DND-41 (cell line): Measurements from ENCODE around the gene ARHGAP45.

Source experiments
- ATAC-seq: fragments of 200-7000 bp; cut with Tn5 transposase; 3 replicates; pipeline ENCODE4 v1.9.1; 2021; ENCODE audit warnings: low read depth; ENCODE audit not compliant: insufficient read depth
- DNase-seq: peaks from one replicate; pipeline ENCODE4 v3.0.0-alpha.2; 2020
- H2AFZ ChIP-seq: 2 replicates; pipeline ENCODE4 v1.6.0; 2012; ENCODE audit warnings: low read depth, low read length
- H3K27ac ChIP-seq: 2 replicates; pipeline ENCODE4 v1.5.1; 2012; ENCODE audit warnings: low read length, inconsistent platforms
- H3K27me3 ChIP-seq: fragments of 200-600 bp; sonication (generic); 2 replicates; pipeline ENCODE4 v1.6.0; 2012; ENCODE audit warnings: low read length, mild to moderate bottlenecking, inconsistent platforms; ENCODE audit not compliant: insufficient read depth, poor library complexity
- H3K36me3 ChIP-seq: 2 replicates; pipeline ENCODE4 v1.5.1; 2012; ENCODE audit warnings: low read length, inconsistent platforms; ENCODE audit not compliant: insufficient read depth
- H3K4me1 ChIP-seq: 2 replicates; pipeline ENCODE4 v1.5.1; 2012; ENCODE audit warnings: mild to moderate bottlenecking, low read length; ENCODE audit not compliant: insufficient read depth
- H3K4me2 ChIP-seq: 2 replicates; pipeline ENCODE4 v1.6.0; 2012; ENCODE audit warnings: mild to moderate bottlenecking, moderate library complexity, low read length, inconsistent platforms; ENCODE audit not compliant: insufficient read depth
- H3K4me3 ChIP-seq, 2 experiments: fragments of 200-600 bp in 1 of 2; shearing (Covaris generic) in 1 of 2; 2 replicates each; pipeline ENCODE4 v1.5.1; 2012 to 2016; ENCODE audit warnings: inconsistent platforms in 2 of 2, low read length in 2 of 2, mild to moderate bottlenecking in 2 of 2, low read depth in 1 of 2, moderate library complexity in 1 of 2
- H3K79me2 ChIP-seq: 2 replicates; pipeline ENCODE4 v1.6.0; 2012; ENCODE audit warnings: low read length, inconsistent platforms; ENCODE audit not compliant: insufficient read depth
- H3K9ac ChIP-seq: 2 replicates; pipeline ENCODE4 v1.6.0; 2012; ENCODE audit warnings: low read depth, mild to moderate bottlenecking, inconsistent platforms, low read length, moderate library complexity
- H3K9me3 ChIP-seq: 2 replicates; pipeline ENCODE4 v1.5.1; 2012; ENCODE audit warnings: low read length, moderate library complexity, mild to moderate bottlenecking, inconsistent platforms; ENCODE audit not compliant: insufficient read depth, severe bottlenecking
- H4K20me1 ChIP-seq: 2 replicates; pipeline ENCODE4 v1.6.0; 2012; ENCODE audit warnings: low read length; ENCODE audit not compliant: insufficient read depth
- CTCF ChIP-seq: IDR thresholded peaks from 2 replicates; pipeline ENCODE4 v1.5.1; 2012; ENCODE audit warnings: borderline replicate concordance, low read length, moderate library complexity, mild to moderate bottlenecking; ENCODE audit not compliant: poor library complexity, severe bottlenecking; ENCODE audit errors: extremely low read depth
- EZH2 ChIP-seq: IDR thresholded peaks from 3 replicates; pipeline ENCODE4 v1.6.1; 2012; ENCODE audit warnings: borderline replicate concordance, low read depth, mild to moderate bottlenecking, moderate library complexity, low read length, inconsistent platforms; ENCODE audit not compliant: severe bottlenecking

Gene ARHGAP45

DNA sequence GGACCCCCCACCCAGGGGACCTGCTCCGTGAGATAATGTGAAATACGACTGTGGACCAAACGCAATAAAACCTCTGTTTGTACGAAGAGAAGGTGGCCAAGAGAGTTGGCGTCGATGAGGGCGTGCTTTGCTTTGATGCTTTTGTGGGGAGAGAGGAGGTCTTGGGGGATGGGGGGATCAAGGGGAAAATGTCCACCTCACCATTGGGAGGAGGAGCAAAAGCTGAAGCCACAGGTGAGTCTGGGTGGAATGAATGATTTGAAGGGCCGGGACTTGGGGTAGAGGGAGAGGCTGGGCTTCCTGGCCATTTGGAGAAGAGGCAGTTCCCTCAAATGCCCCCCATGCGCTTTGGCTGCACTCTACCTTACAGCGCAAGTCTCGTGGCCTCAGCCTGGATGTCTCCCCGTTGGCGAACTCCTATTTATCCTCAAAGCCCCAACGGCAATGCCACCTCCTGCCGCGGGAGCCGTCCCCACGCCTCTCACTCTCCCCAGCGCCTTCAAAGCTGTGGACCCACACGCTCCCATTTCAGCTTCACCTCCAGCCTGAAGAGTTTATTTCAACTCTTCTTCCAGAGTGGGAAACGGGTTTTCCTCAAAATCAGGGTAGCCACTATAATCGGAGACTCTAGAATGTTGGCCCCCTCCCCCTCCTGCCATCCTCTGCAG, 27.9 kb upstream of the ARHGAP45 start:
- no peak for TF ChIP-seq CTCF
- TF ChIP-seq EZH2 = no peak
- DNase-seq (no peak), ATAC-seq (no peak)
- Histone ChIP-seq H3K79me2 (no peaks in the 10 kb centered on the region), H4K20me1 (peaks cover 8% of the 10 kb centered on the region; the same call in 1 of the 2 replicates), H3K27me3 (no peaks in the 10 kb centered on the region), H3K9ac (peak overlapping the region; percentile 62), H3K4me3 (peak overlapping the region in 1 of 2 experiments; percentile 79; a peak in 2 of 4 replicates), H3K4me2 (peak overlapping the region; percentile 95), H3K36me3 (peaks cover 10% of the 10 kb centered on the region), H3K27ac (peak overlapping the region; percentile 51; the same call in 1 of the 2 replicates), H3K4me1 (peaks cover 48% of the 10 kb centered on the region), H2AFZ (peak overlapping the region; percentile 75), H3K9me3 (no peaks in the 10 kb centered on the region)

GRCh38 chr19:1039646-1040475, 27.1 kb upstream of the ARHGAP45 start, which contains the start of gene ABCA7:
Gene ABCA7, plus strand, starts transcription at chr19:1040107. Its CDS starts 1,255 bp downstream, at chr19:1041362.
- H3K4me3 ChIP-seq = peak within 1 kb of the TSS; percentile 39 to 79
- no peaks in the 10 kb centered on the region for H3K27me3 ChIP-seq
- H3K4me2 ChIP-seq = peak within 1 kb of the TSS; percentile 95
- DNase-seq (peak; percentile 99), ATAC-seq (peak; percentile 97)
- H3K4me1 ChIP-seq = peaks cover 48% of the 10 kb centered on the region
- peaks cover 8% of the 10 kb centered on the region; the same call in 1 of the 2 replicates for H4K20me1 ChIP-seq
- peaks cover 15% of the 10 kb centered on the region for H3K36me3 ChIP-seq
- peak within 1 kb of the TSS; percentile 62 for H3K9ac ChIP-seq
- peak within 1 kb of the TSS; percentile 75 for H2AFZ ChIP-seq
- H3K27ac ChIP-seq = peak within 1 kb of the TSS; percentile 54
- no peaks in the 10 kb centered on the region for H3K9me3 ChIP-seq
- no peaks in the 10 kb centered on the region for H3K79me2 ChIP-seq
- no peak for TF ChIP-seq EZH2
- peak; percentile 18 for TF ChIP-seq CTCF

- H3K9ac ChIP-seq = peak overlapping the region; percentile 62
- H3K4me2 ChIP-seq = peak overlapping the region; percentile 95
- no peaks in the 10 kb centered on the region for H3K9me3 ChIP-seq
- no peaks in the 10 kb centered on the region for H3K27me3 ChIP-seq
- peaks cover 48% of the 10 kb centered on the region for H3K4me1 ChIP-seq
- peak overlapping the region; percentile 54 for H3K27ac ChIP-seq
- no peak for TF ChIP-seq CTCF
- TF ChIP-seq EZH2 = no peak
- peaks cover 16% of the 10 kb centered on the region for H3K36me3 ChIP-seq
- no peaks in the 10 kb centered on the region for H3K79me2 ChIP-seq
- H3K4me3 ChIP-seq = peak overlapping the region; percentile 39 to 79
- H4K20me1 ChIP-seq = peaks cover 8% of the 10 kb centered on the region; the same call in 1 of the 2 replicates
- peak overlapping the region; percentile 74 for H2AFZ ChIP-seq
- peak; percentile 92 for DNase-seq
- peak; percentile 71 for ATAC-seq
Measured at GRCh38 chr19:1040476-1041271, 26.3 kb upstream of the ARHGAP45 start.
